Adrenal gland (tissue), 12 donors: Measurements from ENCODE around the gene GSKIP. TPM values are rescaled to one million over a fixed set of nuclear protein-coding genes. Genes with fewer than 3 reads are reported as not detected.

Experiments used
- DNase-seq, 7 donors: peaks; one replicate each; pipeline ENCODE4 v3.0.0-alpha.2; 2019 to 2020
- H3K27ac ChIP-seq, 5 donors: fragments of 200-600 bp; sonication (generic) in 4 of 5; 1 replicate in 3 of 5; 2 replicates in 2 of 5; pipeline versions ENCODE4 v1.5.1 to v1.8.0; 2016 to 2020; ENCODE audit warnings: mild to moderate bottlenecking in 1 of 5
- H3K27me3 ChIP-seq: fragments of 200-600 bp; 2 replicates; pipeline ENCODE4 v1.8.0; 2021
- H3K36me3 ChIP-seq, 2 donors: fragments of 200-600 bp; replicated peaks in 1 of 2; 1 replicate in 1 of 2; 2 replicates in 1 of 2; pipeline versions ENCODE4 v1.5.1 to v1.8.0; 2018 to 2022
- H3K4me1 ChIP-seq, 2 donors: fragments of 200-600 bp; replicated peaks in 1 of 2; 1 replicate in 1 of 2; 2 replicates in 1 of 2; pipeline versions ENCODE4 v1.5.1 to v1.8.0; 2018 to 2021
- H3K4me3 ChIP-seq, 4 donors: fragments of 200-600 bp; sonication (generic) in 3 of 4; one replicate each; pipeline ENCODE4 v1.5.1; 2016 to 2018
- H3K9me3 ChIP-seq, 3 donors: fragments of 200-600 bp; sonication (generic) in 1 of 3; replicated peaks in 1 of 3; 1 replicate in 2 of 3; 2 replicates in 1 of 3; pipeline versions ENCODE4 v1.5.1 to v1.8.0; 2016 to 2021
- POLR2A ChIP-seq, 2 donors: fragments of 450-650 bp; IDR thresholded peaks; one replicate each; pipeline ENCODE4 v1.6.1; 2017; ENCODE audit warnings: antibody characterized with exemption in 2 of 2, mild to moderate bottlenecking in 2 of 2, moderate library complexity in 1 of 2
- WGBS, 4 donors: extraction: QIAGEN DNeasy Blood & Tissue Kit in 2 of 4; methylation state at CpG; one replicate each; pipeline versions ENCODE4 v1.1.5 to v1.1.7; 2013 to 2017; 5-methylcytosine and 5-hydroxymethylcytosine counted together
- intact Hi-C, 2 donors: fragments of 100-400 bp; cut with DNase I; formaldehyde crosslinking; loops; one replicate each; pipeline versions ENCODE4 v1.14.1 to v1.15.0; 2022 to 2023
- polyA plus RNA-seq, 3 donors: library from polyadenylated mRNA; stranded (reverse); fragments of 200-250 nt in 2 of 3; fragments of 350-450 nt in 1 of 3; fragmentation: Illumina TruSeq in 1 of 3; extraction: RNeasy Lipid Tissue Mini Kit (QIAGEN cat#74804) in 1 of 3; gene quantifications; one replicate each; pipeline ENCODE4 v1.2.3, GENCODE V29; 2013 to 2014
- total RNA-seq, 9 donors: library from RNA; depleted of rRNA in 4 of 9; stranded (reverse); fragments of >200 nt in 4 of 9; fragments of 120-200 nt in 1 of 9; fragmentation: NEBNext Ultra II Directional in 1 of 9; extraction: Animal tissue kit (Norgen Biotek cat#: 25700) in 1 of 9; gene quantifications; one replicate each; pipeline versions ENCODE4 v1.1.0 to v1.2.4, GENCODE V29; 2013 to 2023
- TF ChIP-seq, protein P1 (sequence below), 6 experiments: fragments of 450-650 bp in 4 of 6; fragments of 200-600 bp in 2 of 6; sonication (generic) in 1 of 6; IDR thresholded peaks; 1 replicate in 5 of 6; 2 replicates in 1 of 6; pipeline versions ENCODE4 v1.5.1 to v1.8.0; 2016 to 2021; ENCODE audit warnings: antibody characterized with exemption in 6 of 6, mild to moderate bottlenecking in 2 of 6, moderate library complexity in 1 of 6
- donor health status: healthy with polysubstance abuse.
- donor health status: Bipolar disorder and iron deficiency.
- donor health status: DM: yes; HTN: yes; CAD: no.
- donor health status: DM: no; HTN: no; CAD: no.
- donor health status: DM: no; HTN: no; CAD: no.
- donor health status: DM: yes; HTN: yes; CAD: no.

Gene GSKIP
- total and polyA plus RNA-seq, 12 donors = 3.7 to 59.1 (median 15.0) TPM

GRCh38 chr14:96391293-96392118 lies 28.2 kb downstream of the GSKIP start:
- peak; percentile 97 to 99 (median 98) for DNase-seq
- H3K4me3 ChIP-seq = peak overlapping the region; percentile 13 to 73 (median 62)
- TF ChIP-seq, protein P1, sequence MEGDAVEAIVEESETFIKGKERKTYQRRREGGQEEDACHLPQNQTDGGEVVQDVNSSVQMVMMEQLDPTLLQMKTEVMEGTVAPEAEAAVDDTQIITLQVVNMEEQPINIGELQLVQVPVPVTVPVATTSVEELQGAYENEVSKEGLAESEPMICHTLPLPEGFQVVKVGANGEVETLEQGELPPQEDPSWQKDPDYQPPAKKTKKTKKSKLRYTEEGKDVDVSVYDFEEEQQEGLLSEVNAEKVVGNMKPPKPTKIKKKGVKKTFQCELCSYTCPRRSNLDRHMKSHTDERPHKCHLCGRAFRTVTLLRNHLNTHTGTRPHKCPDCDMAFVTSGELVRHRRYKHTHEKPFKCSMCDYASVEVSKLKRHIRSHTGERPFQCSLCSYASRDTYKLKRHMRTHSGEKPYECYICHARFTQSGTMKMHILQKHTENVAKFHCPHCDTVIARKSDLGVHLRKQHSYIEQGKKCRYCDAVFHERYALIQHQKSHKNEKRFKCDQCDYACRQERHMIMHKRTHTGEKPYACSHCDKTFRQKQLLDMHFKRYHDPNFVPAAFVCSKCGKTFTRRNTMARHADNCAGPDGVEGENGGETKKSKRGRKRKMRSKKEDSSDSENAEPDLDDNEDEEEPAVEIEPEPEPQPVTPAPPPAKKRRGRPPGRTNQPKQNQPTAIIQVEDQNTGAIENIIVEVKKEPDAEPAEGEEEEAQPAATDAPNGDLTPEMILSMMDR (IDR thresholded peaks at IDR 0.05) = peak in 1 of 6 experiments; percentile 13
- no peak for TF ChIP-seq POLR2A (IDR thresholded peaks at IDR 0.05)
- no peaks in the 10 kb centered on the region for H3K9me3 ChIP-seq
- peaks cover 7% of the 10 kb centered on the region in 2 donors for H3K4me1 ChIP-seq
- intact Hi-C loops = no loop called here
- 1 to 5% (median 1%) methylated on average over 14 to 79 of the region's 79 CpGs for WGBS, 4 donors
- peaks cover 0 to 2% of the 10 kb centered on the region in 2 donors for H3K36me3 ChIP-seq
- no peaks in the 10 kb centered on the region for H3K27me3 ChIP-seq
- H3K27ac ChIP-seq = peak overlapping the region in 3 of 5 donors; percentile 47 to 62 (median 56)

DNA sequence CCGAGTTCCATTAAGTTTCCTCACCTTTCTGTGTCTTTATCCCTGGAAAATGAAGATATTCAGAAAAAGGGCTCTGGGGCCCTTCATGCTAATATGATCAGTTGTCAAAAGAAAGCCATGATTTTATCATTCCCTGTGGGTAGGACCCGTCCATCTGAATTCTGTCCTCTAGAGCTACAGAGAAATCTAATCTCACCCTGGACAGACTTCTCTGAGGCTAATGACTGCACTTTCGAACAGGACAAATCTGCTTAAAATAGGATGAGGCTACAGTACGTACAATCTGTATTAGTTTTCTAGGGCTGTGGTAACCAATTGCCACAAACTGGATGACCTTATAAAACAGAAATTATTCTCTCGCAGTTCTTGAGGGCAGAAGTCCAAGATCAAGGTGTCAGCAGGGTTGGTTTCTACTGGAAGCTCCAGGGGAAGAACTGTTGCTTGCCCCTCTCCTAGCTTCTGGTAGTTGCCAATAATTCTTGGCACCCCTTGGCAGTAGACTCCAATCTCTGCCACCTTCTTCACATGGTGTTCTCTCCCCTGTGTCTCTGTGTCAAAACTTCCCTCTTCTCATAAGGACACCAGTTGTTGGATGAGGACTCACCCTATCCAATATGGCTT lies 29.9 kb downstream of the GSKIP start:
- 90 to 91% (median 90%) methylated on average over 5 of the region's 5 CpGs for WGBS, 4 donors
- intact Hi-C loops = no loop called here
- Histone ChIP-seq H3K9me3 (no peaks in the 10 kb centered on the region), H3K36me3 (no peaks in the 10 kb centered on the region), H3K27ac (no peak overlapping the region), H3K27me3 (no peaks in the 10 kb centered on the region), H3K4me1 (peaks cover 7% of the 10 kb centered on the region in 2 donors), H3K4me3 (no peak overlapping the region)
- DNase-seq = no peak
- no peak for TF ChIP-seq POLR2A (IDR thresholded peaks at IDR 0.05)
- TF ChIP-seq, protein P1 (IDR thresholded peaks at IDR 0.05) = no peak

GRCh38 chr14:96394047-96394815 lies 30.9 kb downstream of the GSKIP start:
- DNase-seq = no peak
- intact Hi-C loops = no loop called here
- no peaks in the 10 kb centered on the region for H3K27me3 ChIP-seq
- WGBS, 4 donors = 75 to 82% (median 77%) methylated on average over 7 of the region's 7 CpGs
- TF ChIP-seq POLR2A (IDR thresholded peaks at IDR 0.05) = no peak
- TF ChIP-seq, protein P1 (IDR thresholded peaks at IDR 0.05) = no peak
- H3K27ac ChIP-seq = no peak overlapping the region
- H3K4me3 ChIP-seq = no peak overlapping the region
- peaks cover 7% of the 10 kb centered on the region in 2 donors for H3K4me1 ChIP-seq
- no peaks in the 10 kb centered on the region for H3K36me3 ChIP-seq
- no peaks in the 10 kb centered on the region for H3K9me3 ChIP-seq

DNA sequence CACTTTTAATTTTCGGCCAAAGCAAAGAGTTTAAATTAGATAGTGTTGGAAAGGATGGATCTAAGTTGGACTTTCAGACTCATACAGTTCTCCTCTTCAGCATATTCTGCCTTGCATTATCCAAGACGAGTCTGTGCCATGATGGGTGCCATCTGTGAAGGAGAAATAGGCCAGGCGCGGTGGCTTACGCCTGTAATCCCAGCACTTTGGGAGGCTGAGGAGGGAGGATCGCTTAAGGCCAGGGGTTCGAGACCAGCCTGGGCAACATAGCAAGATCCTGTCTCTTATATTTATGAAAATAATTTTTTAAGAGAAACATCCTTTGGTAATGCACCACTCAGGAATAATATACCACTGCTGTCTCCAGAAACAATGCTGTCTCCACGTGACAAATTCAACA lies 35.1 kb downstream of the GSKIP start:
- no peaks in the 10 kb centered on the region for H3K36me3 ChIP-seq
- 88 to 95% (median 91%) methylated on average over 8 of the region's 8 CpGs for WGBS, 4 donors
- H3K4me3 ChIP-seq = no peak overlapping the region
- no peaks in the 10 kb centered on the region for H3K27me3 ChIP-seq
- no peaks in the 10 kb centered on the region for H3K9me3 ChIP-seq
- no peak overlapping the region for H3K27ac ChIP-seq
- TF ChIP-seq POLR2A (IDR thresholded peaks at IDR 0.05) = no peak
- TF ChIP-seq, protein P1 (IDR thresholded peaks at IDR 0.05) = no peak
- H3K4me1 ChIP-seq = no peaks in the 10 kb centered on the region
- intact Hi-C loops = no loop called here
- no peak for DNase-seq
